ENCODE results near the gene PAK6.

Gene PAK6

DNA sequence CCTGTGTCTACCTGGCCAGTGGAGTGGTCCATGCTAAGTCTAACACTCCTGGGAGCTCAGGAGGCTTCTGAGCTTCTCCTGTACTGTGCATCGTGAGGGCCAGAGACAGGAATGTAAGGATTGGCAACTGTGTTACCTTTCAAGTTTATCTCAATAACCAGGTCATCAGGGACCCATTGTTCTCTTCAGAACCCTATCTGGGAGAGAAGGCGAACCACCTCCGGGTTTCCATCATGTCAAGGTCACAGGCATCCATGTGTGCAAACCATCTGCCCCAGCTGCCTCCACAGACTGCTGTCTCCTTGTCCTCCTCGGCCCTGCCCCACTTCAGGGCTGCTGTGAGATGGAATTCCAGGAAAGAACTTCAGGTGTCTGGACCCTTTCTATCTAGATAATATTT is 38.1 kb downstream of the PAK6 start:
- no peak for DNase-seq (ENCODE audit: low read depth in 2 of 2)

- no peak for DNase-seq (ENCODE audit: low read depth in 2 of 2)
These were observed 38.6 kb downstream of the PAK6 start for GRCh38 chr15:40277471-40277870.

GRCh38 chr15:40278026-40278425 is 39.2 kb downstream of the PAK6 start:
- no peak for DNase-seq (ENCODE audit: low read depth in 2 of 2)

- peak; percentile 16 to 24 for DNase-seq (ENCODE audit: low read depth in 2 of 2)
These were observed 40.7 kb downstream of the PAK6 start for GRCh38 chr15:40279437-40280141.

DNA sequence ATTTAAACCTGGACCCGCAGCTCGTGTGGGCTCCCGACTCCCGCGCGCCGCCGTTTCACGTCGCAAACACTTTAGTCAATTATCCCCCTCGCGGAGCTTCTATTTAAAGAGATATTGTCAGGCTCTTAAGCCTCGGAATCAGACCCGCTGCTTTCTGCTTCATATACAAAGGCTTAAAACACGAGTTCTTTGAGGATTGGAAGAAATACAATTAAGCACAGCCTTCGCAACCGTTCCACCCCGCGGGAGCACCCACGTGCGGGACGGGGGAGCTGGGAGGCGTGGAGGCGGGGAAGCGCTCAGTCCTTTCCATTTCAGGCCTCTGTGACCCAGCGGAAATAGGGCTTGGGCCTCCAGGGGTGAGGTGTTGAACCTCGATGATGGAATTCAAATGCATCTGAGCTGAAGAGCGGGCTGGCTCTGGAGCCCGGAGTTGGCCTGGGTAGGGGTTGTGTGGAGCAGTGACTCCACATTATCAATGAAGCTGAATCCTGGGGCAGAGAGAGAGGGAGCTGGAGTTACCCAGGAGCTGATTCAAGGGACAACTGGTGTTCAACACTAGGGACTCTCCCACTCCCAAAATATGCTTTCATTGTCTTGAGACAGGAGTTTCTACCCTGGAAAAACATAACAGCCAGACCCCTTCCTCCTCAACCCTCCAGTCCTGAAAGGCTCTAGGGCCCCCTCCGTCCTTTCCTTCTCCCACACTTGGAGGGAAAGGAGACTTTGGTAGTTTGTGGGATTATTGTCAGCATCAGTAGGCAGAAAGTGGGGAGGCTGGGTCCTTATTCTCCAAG is 41.6 kb downstream of the PAK6 start:
- no peak for DNase-seq (ENCODE audit: low read depth in 2 of 2)

DNA sequence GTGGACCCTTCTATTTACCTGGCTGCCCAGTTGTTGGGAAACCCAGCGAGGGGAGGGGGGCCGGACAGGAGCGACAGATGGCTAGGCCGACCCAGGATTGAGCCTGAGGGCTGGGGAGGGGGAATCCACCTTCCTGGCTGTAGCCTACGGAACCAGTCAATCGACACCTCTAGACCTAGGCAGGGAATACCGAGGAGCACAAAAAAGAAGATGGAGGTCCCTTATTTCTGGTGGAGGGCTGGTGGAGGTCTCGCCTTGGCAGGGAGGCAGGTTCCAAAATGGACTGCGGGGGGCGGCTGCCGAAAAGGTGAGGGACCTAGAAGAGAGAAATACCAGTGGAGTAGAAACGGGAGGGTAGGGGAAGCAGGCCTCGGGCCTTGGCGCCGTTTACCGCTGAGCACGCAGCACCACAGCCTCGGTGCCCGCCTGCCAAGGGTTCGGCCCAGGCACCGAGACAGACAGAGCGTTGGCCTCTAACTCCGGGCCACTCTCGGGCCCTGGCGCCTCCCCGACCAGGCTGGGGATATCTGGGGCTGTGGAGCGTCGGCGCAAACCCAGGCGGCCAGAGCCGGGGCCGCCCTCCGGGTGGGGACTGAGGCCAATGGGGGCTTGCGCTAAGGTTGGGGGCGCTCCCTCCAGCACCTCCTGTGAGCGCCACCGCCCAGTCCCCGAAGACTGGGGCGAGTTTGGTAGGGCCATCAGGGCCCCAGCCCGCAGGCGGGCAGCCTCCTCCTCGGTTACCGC is 42.4 kb downstream of the PAK6 start:
- no peak for DNase-seq (ENCODE audit: low read depth in 2 of 2)

DNA sequence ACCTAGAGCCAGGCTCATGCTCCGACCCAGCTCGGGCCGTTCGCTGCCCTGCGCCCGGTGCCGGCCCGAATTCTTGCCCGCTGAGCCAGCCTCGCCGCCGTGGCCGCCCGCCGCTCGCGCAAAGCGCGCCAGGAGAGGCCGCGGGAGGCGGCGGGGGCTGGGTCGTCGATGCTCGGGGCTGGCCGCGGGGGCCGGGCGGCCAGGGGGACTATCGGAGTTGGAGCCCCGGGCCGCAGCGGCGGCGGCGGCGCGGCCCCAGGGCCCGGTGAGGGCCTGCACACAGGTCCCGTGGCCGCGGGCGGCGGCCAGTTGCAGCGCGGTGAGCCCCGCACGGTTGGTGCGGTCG is 42.9 kb downstream of the PAK6 start:
- DNase-seq (ENCODE audit: low read depth in 2 of 2) = no peak

- DNase-seq (ENCODE audit: low read depth in 2 of 2) = peak in 1 of 2 donors; percentile 23
These were observed 43.4 kb downstream of the PAK6 start for GRCh38 chr15:40282147-40282868.

DNA sequence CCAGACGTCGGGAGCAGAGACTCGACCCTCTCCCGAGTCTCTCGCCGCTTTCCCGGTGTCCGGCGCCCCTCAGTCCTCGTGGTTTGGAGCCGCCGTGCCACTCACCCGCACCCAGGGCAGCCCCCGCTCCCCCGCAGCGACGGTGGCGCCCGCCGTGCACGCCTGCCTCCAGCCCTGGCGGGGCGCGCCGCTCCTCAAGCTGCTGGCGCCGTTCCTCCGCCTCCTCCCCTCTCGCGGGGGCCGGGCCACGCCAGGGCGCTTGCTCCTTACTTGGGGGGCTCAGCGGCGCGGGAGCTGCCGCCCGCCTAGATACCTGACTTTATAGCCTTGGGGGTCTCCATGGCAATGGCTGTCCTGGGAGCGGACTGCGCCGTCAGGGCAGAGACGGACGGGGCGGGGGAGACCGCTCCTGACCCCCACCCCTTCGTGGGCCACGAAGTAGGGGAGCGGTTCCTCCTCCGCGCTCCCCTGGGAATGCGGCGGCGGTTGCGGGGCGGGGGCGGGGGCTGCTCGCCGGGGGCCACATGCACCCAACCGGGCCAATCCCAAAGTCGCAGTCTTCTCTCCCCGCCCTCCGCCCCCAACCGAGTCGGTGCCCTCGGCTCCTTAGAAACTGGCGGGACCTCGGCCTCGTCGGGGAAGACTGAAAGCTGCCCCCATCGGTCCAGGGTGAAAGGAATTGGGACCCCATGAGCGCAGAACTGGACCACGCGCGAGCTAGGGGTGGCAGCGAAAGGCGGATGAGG is 44.2 kb downstream of the PAK6 start, which contains the start of gene ANKRD63:
TSS of gene ANKRD63 (minus strand) at position 196 of the 746 bp plus-strand sequence. CDS start 478 bp downstream, outside the sequence.
- DNase-seq (ENCODE audit: low read depth in 2 of 2) = no peak

DNA sequence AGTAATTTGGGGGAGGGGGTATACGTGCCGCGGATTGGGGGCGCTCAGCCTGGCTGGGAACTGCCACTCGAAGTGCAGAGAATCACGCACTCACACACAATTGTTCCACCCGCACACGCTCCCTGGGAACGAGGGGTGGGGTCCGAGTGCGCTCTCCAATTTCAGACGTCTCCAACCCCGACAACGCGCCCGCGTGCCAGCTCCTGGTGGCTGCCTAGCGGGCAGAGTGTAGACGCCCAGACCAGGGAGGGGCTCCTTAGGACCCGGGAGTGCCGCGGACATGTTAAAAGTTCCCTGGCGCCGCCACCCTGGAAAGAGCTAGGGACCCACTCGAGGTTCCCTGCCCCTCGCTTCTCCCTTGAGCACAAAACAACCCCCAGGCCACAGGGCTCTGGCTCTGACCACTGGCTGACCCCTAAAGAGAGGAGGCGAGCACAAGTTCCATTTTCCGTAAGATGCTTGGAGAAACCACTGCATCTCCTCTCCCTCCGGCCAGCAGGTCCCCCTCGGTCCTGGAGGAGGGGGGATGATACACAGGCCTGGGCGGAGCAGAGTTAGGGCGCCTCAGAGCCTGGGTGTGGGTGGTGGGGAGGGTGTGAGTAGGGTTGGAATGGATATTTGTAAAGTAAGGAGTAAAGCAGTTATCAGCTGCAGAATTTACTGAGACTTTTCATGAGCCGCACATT is 44.9 kb downstream of the PAK6 start:
- no peak for DNase-seq (ENCODE audit: low read depth in 2 of 2)

DNA sequence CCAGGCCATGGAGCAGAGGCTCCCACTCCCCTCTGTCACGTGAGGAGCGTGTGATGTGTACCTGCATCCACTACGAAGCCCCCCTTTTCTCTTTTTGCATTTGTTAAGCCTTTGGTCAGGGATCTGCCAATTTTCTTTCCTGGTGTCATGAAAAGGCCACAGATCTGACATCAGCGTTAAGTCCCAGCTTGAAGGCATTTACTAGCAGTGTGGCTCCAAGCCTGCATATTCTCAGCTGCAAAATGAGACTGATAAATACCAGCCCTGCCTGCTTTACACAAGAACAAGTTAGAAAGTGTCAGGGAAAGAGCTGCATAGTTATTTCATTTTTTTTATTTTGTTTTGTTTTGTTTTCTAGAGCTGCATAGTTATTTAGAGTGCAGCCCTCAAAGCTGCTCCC is 46.3 kb downstream of the PAK6 start:
- DNase-seq (ENCODE audit: low read depth in 2 of 2) = no peak

GRCh38 chr15:40285554-40286011 is 46.7 kb downstream of the PAK6 start:
- no peak for DNase-seq (ENCODE audit: low read depth in 2 of 2)

DNA sequence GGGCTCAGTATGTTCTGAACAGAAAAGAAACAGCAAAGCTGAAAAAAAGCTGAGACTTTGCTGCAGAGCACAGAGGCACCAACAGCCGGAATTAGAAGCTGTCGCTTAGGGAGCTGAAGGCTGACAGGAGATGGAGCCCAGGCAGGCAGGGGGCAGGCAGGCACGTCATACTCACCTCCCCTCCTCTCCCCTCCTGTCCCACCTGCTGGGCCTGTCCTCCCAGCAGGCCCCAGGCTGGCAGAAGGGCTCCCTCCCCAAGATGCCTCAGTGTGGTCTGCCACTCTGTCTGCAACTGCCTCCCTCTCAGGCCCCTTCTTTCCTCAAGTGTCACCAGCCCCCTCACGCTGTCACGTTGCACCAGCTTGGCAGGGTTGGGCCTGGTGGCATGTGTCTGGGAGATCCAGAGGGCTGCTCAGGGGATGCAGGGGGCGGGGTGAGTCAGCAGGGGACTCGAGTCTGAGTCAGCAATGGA is 47.2 kb downstream of the PAK6 start:
- no peak for DNase-seq (ENCODE audit: low read depth in 2 of 2)

GRCh38 chr15:40286794-40287193 is 47.9 kb downstream of the PAK6 start:
- no peak for DNase-seq (ENCODE audit: low read depth in 2 of 2)

- DNase-seq (ENCODE audit: low read depth in 2 of 2) = no peak
These were observed 48.6 kb downstream of the PAK6 start for GRCh38 chr15:40287505-40287904.

GRCh38 chr15:40287968-40288367 is 49.1 kb downstream of the PAK6 start:
- no peak for DNase-seq (ENCODE audit: low read depth in 2 of 2)

- DNase-seq (ENCODE audit: low read depth in 2 of 2) = no peak
These were observed 50.4 kb downstream of the PAK6 start for GRCh38 chr15:40289140-40289775.

DNA sequence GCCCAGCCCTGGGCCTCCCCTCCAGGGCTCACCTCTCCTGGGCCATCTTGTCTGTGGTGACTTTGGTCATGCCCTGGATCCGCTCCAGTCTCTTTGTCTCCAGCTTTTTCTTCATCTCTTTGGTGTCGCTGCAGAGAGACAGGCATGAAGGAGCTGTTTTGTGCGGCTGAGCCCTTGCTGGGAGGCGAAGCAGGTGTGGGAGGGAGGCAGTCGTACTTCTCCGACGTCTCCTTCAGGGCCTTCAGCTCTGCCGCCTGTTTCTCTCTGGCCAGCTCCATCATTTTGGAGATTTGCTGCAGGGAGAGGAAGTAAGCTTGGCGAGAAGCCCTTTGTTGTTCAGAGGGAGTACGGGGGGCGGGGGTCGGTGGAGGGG is 51.7 kb downstream of the PAK6 start:
- no peak for DNase-seq (ENCODE audit: low read depth in 2 of 2)

DNA sequence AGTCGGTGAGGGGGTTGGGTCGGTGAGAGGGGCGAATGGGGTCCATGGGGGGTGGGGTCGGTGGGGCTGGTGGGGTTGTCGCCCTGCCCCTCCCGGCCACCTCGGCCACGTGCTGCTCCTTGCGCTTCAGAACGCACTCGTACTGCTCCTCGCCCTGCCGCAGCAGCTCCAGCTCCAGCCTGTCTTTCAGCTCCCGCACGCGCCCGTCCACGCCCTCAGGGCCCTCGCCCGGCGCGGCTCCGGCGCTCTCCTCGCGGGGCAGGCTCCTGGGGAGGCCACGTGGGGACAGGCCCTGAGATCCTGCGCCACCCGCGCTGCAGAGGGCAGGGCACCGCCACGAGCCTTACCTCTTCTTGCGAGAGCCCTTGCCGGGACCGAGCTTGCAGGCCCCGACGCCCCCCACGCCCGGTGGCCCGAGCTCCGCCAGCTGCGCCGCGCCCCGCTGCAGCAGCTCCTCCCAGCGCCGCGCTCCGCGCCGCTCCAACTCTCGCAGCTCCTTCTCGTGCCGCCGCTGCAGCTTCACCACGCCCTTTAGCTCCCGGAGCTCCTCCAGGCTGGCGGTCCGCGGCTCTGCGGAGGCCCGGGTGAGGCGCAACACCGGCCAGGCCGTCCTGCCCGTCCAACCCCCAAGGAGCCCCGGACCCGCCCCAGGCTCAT is 52.2 kb downstream of the PAK6 start:
- DNase-seq (ENCODE audit: low read depth in 2 of 2) = no peak

All from stimulated activated CD8-positive, alpha-beta memory T cell treated with anti-CD3 and anti-CD28 coated beads, Interleukin-15, amount 100 ng/mL, for 4 hours (primary cell).